ENCODE results near the gene NPTXR.

The NPTXR gene

GRCh38 chr22:38823637-38824036, 20.2 kb downstream of the NPTXR start:
- in situ Hi-C loops (cut with HindIII; ENCODE audit: low sequenced_read_pairs) = no loop called here

DNA sequence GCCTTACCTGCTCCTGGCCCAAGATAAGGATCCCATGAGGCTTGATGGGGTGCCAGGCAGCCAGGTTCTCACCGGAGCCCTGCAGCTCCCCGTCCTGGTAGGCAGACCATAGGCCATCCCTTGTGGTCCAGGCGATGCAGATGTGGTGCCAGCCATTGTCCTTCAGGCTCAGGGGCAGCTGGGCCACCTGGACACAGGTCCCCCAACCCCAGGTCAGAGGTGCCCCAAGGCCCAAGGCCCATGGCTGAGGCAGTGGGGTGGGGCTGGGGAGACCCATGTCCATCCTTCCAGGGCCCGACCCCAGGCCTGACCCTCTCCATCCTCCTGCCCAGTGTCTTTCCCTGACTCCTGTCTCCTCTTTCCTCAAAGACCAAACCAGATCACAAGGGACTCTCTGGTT, 20.8 kb downstream of the NPTXR start:
- in situ Hi-C loops (cut with HindIII; ENCODE audit: low sequenced_read_pairs) = no loop called here
- TF ChIP-seq, protein P1, sequence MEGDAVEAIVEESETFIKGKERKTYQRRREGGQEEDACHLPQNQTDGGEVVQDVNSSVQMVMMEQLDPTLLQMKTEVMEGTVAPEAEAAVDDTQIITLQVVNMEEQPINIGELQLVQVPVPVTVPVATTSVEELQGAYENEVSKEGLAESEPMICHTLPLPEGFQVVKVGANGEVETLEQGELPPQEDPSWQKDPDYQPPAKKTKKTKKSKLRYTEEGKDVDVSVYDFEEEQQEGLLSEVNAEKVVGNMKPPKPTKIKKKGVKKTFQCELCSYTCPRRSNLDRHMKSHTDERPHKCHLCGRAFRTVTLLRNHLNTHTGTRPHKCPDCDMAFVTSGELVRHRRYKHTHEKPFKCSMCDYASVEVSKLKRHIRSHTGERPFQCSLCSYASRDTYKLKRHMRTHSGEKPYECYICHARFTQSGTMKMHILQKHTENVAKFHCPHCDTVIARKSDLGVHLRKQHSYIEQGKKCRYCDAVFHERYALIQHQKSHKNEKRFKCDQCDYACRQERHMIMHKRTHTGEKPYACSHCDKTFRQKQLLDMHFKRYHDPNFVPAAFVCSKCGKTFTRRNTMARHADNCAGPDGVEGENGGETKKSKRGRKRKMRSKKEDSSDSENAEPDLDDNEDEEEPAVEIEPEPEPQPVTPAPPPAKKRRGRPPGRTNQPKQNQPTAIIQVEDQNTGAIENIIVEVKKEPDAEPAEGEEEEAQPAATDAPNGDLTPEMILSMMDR (IDR thresholded peaks at IDR 0.05; ENCODE audit: low read depth, low read length, missing control alignments) = no peak
- no peak for DNase-seq (ENCODE audit: low read depth)
- H3K4me3 ChIP-seq (ENCODE audit: low read depth, low read length) = no peak overlapping the region

More at GRCh38 chr22:38823637-38824036, 20.2 kb downstream of the NPTXR start:
- DNase-seq (ENCODE audit: low read depth) = no peak
- TF ChIP-seq, protein P1 (IDR thresholded peaks at IDR 0.05; ENCODE audit: low read depth, low read length, missing control alignments) = no peak
- H3K4me3 ChIP-seq (ENCODE audit: low read depth, low read length) = no peak overlapping the region

- in situ Hi-C loops (cut with HindIII; ENCODE audit: low sequenced_read_pairs) = no loop called here
- no peak for DNase-seq (ENCODE audit: low read depth)
- no peak overlapping the region for H3K4me3 ChIP-seq (ENCODE audit: low read depth, low read length)
- TF ChIP-seq, protein P1 (IDR thresholded peaks at IDR 0.05; ENCODE audit: low read depth, low read length, missing control alignments) = no peak
These were observed 23.8 kb downstream of the NPTXR start for GRCh38 chr22:38820020-38820419.

GRCh38 chr22:38819387-38819940, 24.4 kb downstream of the NPTXR start:
- no peak overlapping the region for H3K4me3 ChIP-seq (ENCODE audit: low read depth, low read length)
- TF ChIP-seq, protein P1 (IDR thresholded peaks at IDR 0.05; ENCODE audit: low read depth, low read length, missing control alignments) = no peak
- in situ Hi-C loops (cut with HindIII; ENCODE audit: low sequenced_read_pairs) = no loop called here
- DNase-seq (ENCODE audit: low read depth) = no peak

- no peak overlapping the region for H3K4me3 ChIP-seq (ENCODE audit: low read depth, low read length)
- TF ChIP-seq, protein P1 (IDR thresholded peaks at IDR 0.05; ENCODE audit: low read depth, low read length, missing control alignments) = no peak
- no peak for DNase-seq (ENCODE audit: low read depth)
These were observed 26.6 kb downstream of the NPTXR start for GRCh38 chr22:38817196-38817595.

DNA sequence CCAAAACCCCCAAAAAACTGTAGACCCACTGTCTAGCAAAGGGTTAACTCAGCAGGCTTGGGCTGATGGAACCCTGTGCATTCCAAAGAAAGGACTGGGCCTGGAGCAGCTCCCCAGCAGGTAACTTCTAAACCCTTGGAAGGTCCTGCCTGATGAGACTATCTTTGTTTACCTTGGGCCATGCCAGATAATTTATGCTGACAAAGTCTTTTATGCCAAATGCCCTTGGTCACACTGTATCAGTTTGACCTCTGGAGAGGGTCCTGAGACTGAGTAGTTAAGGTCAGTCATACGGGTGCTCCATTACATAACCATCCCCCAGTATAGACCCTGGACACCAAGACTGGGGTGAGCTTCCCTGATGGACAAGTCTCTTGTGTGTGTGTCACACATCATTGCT, 28.0 kb downstream of the NPTXR start:
- in situ Hi-C loops (cut with HindIII; ENCODE audit: low sequenced_read_pairs) = no loop called here
- DNase-seq (ENCODE audit: low read depth) = no peak
- TF ChIP-seq, protein P1 (IDR thresholded peaks at IDR 0.05; ENCODE audit: low read depth, low read length, missing control alignments) = no peak
- H3K4me3 ChIP-seq (ENCODE audit: low read depth, low read length) = no peak overlapping the region

More at GRCh38 chr22:38817196-38817595, 26.6 kb downstream of the NPTXR start:
- in situ Hi-C loops (cut with HindIII; ENCODE audit: low sequenced_read_pairs) = no loop called here

All from astrocyte of the cerebellum (primary cell).